Retinal pigment epithelial cell (primary cell): ENCODE measurements around the gene OR6V1.

Experiments
- DNase-seq: peaks from one replicate; pipeline ENCODE4 v3.0.0-alpha.2; 2010; ENCODE audit warnings: low read depth
- H3K4me3 ChIP-seq: 2 replicates; pipeline ENCODE4 v1.5.1; 2011; ENCODE audit warnings: mild to moderate bottlenecking, low read length, control low read depth, moderate library complexity
- CTCF ChIP-seq: conservative IDR thresholded peaks from 2 replicates; pipeline ENCODE4 v1.5.1; 2011; ENCODE audit warnings: low read depth, low read length, control low read depth, inconsistent platforms

OR6V1 gene

DNA sequence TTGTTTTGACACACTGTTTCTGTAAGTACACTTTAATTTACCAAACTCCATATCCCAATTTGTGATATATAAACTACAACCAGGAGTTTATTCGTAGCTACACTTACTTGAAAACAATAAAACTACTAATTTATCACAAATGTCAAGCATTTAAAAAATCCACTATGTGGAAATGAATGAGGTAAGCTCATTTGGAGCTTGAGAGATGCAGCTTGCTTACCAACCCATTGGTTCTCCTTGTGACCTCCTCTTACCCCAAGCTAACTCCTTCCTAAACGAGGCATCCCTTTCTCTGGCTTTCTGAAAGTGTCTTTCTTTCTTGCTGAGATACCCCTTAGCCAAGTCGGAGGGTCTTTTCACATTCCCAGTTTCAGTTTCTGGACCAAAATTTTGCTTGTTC, 2.5 kb downstream of the OR6V1 start:
- no peak for DNase-seq
- no peak for TF ChIP-seq CTCF
- no peak overlapping the region for H3K4me3 ChIP-seq

GRCh38 chr7:143055754-143056153, 3.6 kb downstream of the OR6V1 start:
- no peak for DNase-seq
- no peak for TF ChIP-seq CTCF
- no peak overlapping the region for H3K4me3 ChIP-seq

- no peak for TF ChIP-seq CTCF
- H3K4me3 ChIP-seq: no peak overlapping the region
- no peak for DNase-seq
These were observed 11.6 kb downstream of the OR6V1 start for GRCh38 chr7:143063741-143064140.

DNA sequence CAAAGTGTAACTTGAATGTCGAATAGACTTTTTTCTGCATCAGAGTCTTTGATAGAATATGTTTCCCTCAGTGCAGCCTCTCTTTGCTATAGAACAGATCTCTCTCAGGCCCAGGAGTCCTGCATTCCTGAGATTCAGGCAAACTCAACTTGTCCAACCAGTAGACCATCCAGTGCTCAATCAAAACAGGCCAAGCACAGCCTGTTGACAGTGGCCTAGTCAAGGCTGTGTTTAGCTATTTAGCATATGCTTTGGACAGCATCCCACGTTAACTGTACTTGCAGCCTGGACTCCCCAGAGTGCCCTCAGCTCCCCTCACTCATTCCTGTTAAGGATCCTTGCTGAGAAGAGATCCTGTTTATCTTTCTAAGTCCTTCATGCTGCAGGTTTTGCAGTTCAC, 16.3 kb downstream of the OR6V1 start:
- no peak for TF ChIP-seq CTCF
- no peak overlapping the region for H3K4me3 ChIP-seq
- no peak for DNase-seq

- no peak for DNase-seq
- TF ChIP-seq CTCF: no peak
These were observed 17.9 kb downstream of the OR6V1 start for GRCh38 chr7:143069912-143070500.

GRCh38 chr7:143073556-143073955, 21.4 kb downstream of the OR6V1 start:
- no peak overlapping the region for H3K4me3 ChIP-seq
- DNase-seq: no peak
- no peak for TF ChIP-seq CTCF

More at GRCh38 chr7:143069912-143070500, 17.9 kb downstream of the OR6V1 start:
- no peak overlapping the region for H3K4me3 ChIP-seq

DNA sequence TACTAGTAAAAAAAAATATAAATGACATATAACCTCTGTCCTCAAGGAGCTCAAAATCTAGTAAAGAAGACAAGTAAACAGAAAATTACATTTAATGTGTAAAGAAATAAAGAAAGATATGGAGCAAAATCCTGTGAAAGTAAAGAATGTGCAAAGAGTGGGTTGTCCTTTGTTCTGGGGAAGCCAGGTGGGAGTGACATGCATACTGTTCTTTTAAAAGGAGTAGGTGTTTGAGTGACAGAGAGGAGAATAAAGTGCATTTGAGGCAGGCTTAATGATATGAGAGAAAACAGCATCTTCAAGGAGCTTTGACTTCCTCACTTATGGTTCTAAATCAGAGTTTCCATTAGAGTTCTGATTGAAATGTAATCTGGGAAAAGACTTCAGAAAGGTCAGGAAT, 22.0 kb downstream of the OR6V1 start:
- no peak overlapping the region for H3K4me3 ChIP-seq
- DNase-seq: no peak
- no peak for TF ChIP-seq CTCF
